HG02973 (cell line): Measurements from ENCODE around the gene SH3RF3.

ENCODE experiments used
- ATAC-seq: cut with Tn5 transposase; IDR thresholded peaks from one replicate; pipeline ENCODE4 v1.9.1; 2021; ENCODE audit warnings: moderate library complexity; ENCODE audit not compliant: unreplicated experiment

Gene SH3RF3

GRCh38 chr2:109300582-109300981 is 171.6 kb downstream of the SH3RF3 start:
- no peak for ATAC-seq

GRCh38 chr2:109301746-109302145 is 172.7 kb downstream of the SH3RF3 start:
- no peak for ATAC-seq

GRCh38 chr2:109302319-109302718 is 173.3 kb downstream of the SH3RF3 start:
- no peak for ATAC-seq

- ATAC-seq: no peak
These were observed 175.2 kb downstream of the SH3RF3 start for GRCh38 chr2:109304242-109304641.

- ATAC-seq: no peak
These were observed 175.9 kb downstream of the SH3RF3 start for GRCh38 chr2:109304731-109305470.

GRCh38 chr2:109305490-109306167 is 176.6 kb downstream of the SH3RF3 start:
- ATAC-seq: no peak

GRCh38 chr2:109306190-109306589 is 177.2 kb downstream of the SH3RF3 start:
- no peak for ATAC-seq

- no peak for ATAC-seq
These were observed 182.8 kb downstream of the SH3RF3 start for GRCh38 chr2:109311771-109312170.

GRCh38 chr2:109312902-109313301 is 183.9 kb downstream of the SH3RF3 start:
- ATAC-seq: no peak

GRCh38 chr2:109313343-109313742 is 184.3 kb downstream of the SH3RF3 start:
- no peak for ATAC-seq

- no peak for ATAC-seq
These were observed 187.1 kb downstream of the SH3RF3 start for GRCh38 chr2:109316091-109316490.

- ATAC-seq: no peak
These were observed 188.6 kb downstream of the SH3RF3 start for GRCh38 chr2:109317471-109318095.

GRCh38 chr2:109318150-109318948 is 189.3 kb downstream of the SH3RF3 start:
- no peak for ATAC-seq

GRCh38 chr2:109318949-109319342 is 189.9 kb downstream of the SH3RF3 start:
- no peak for ATAC-seq

- ATAC-seq: no peak
These were observed 191.4 kb downstream of the SH3RF3 start for GRCh38 chr2:109320195-109320922.

GRCh38 chr2:109321570-109321969 is 192.6 kb downstream of the SH3RF3 start:
- no peak for ATAC-seq

- ATAC-seq: no peak
These were observed 193.1 kb downstream of the SH3RF3 start for GRCh38 chr2:109322111-109322510.

- no peak for ATAC-seq
These were observed 193.6 kb downstream of the SH3RF3 start for GRCh38 chr2:109322641-109323040.

- ATAC-seq: no peak
These were observed 195.9 kb downstream of the SH3RF3 start for GRCh38 chr2:109324861-109325260.

- ATAC-seq: no peak
These were observed 196.6 kb downstream of the SH3RF3 start for GRCh38 chr2:109325570-109325969.

GRCh38 chr2:109326306-109326705 is 197.3 kb downstream of the SH3RF3 start:
- ATAC-seq: no peak
